ENCODE data around the gene NFRKB. TPM values are rescaled to one million over a fixed set of nuclear protein-coding genes. Genes with fewer than 3 reads are reported as not detected.

NFRKB gene
- total and polyA plus RNA-seq, 2 donors (not counting 3 experiments of a cell fraction or from before 2014, with no cell fraction given), result 21.7 to 30.6 TPM

- ChIA-PET POLR2A (interaction anchor here (1.2 kb wide), 1 partner anchor 250 kb away, joined by 3 read pairs; no protein-coding TSS in a partner anchor), CTCF (interaction anchor here (0.6 to 2.4 kb wide), 15 partner anchors 9 to 546 kb away, joined by 3 to 48 read pairs (median 4); partner anchors contain the start of genes ADAMTS8 and NFRKB)
- no peak overlapping the region for H3K4me3 ChIP-seq (replicated peaks in 1 of 3; ENCODE audit: insufficient read depth in 1 of 3, low read depth in 1 of 3, low read length in 3 of 3)
- no peak overlapping the region for H3K9ac ChIP-seq (replicated peaks; ENCODE audit: extremely low read depth, insufficient read depth, low read length)
- H3K9me3 ChIP-seq (replicated peaks; ENCODE audit: control insufficient read depth, insufficient read depth, low read length), result no peaks in the 10 kb centered on the region
- BruUV-seq (replicated peaks), result no TSS peak
- H3K4me1 ChIP-seq (ENCODE audit: control insufficient read depth, extremely low read depth, insufficient read depth, low read length), result no peaks in the 10 kb centered on the region
- H3K27me3 ChIP-seq (ENCODE audit: control insufficient read depth in 2 of 2, insufficient read depth in 2 of 2, low read length in 2 of 2), result no peaks in the 10 kb centered on the region
- DNase-seq (ENCODE audit: low read depth, low spot score) (peak; percentile 41), FAIRE-seq (peak; percentile 73)
- no peak overlapping the region for H3K4me2 ChIP-seq (ENCODE audit: insufficient read depth, low read length)
- TF ChIP-seq CTCF (IDR thresholded peaks at IDR 0.05; ENCODE audit: extremely low read depth in 1 of 2, insufficient read depth in 1 of 2, low read depth in 1 of 2, low read length in 2 of 2) (peak; percentile 59 to 68), POLR2AphosphoS5 (IDR thresholded peaks at IDR 0.05; ENCODE audit: insufficient read depth, low read depth, low read length) (no peak)
- no peaks in the 10 kb centered on the region for H3K79me2 ChIP-seq (ENCODE audit: control insufficient read depth, insufficient read depth, low read length)
- dilution Hi-C loops (cut with MboI; ENCODE audit: extremely low pct_ligation_motif_present, low sequenced_read_pairs) (no loop called here), intact Hi-C loops (cut with micrococcal nuclease) (loop anchor here (1.0 kb wide), 1 partner anchor 251 kb away; no protein-coding TSS in a partner anchor)
- H3K9me1 ChIP-seq (replicated peaks; ENCODE audit: control insufficient read depth, extremely low read depth, insufficient read depth, low read length), result no peaks in the 10 kb centered on the region
- no peak overlapping the region for H3K27ac ChIP-seq (ENCODE audit: insufficient read depth, low read depth, low read length)
- H2AFZ ChIP-seq (ENCODE audit: low read depth, low read length), result no peak overlapping the region
- no peaks in the 10 kb centered on the region for H4K20me1 ChIP-seq (replicated peaks; ENCODE audit: control insufficient read depth, extremely low read depth, insufficient read depth, low read length)
- H3K36me3 ChIP-seq (ENCODE audit: control insufficient read depth in 2 of 2, extremely low read depth in 1 of 2, insufficient read depth in 2 of 2, low read length in 2 of 2), result peaks cover 35 to 53% of the 10 kb centered on the region in 2 experiments
These were observed 13.7 kb downstream of the NFRKB start for GRCh38 chr11:129881570-129882170.

GRCh38 chr11:129880311-129880710 lies 15.1 kb downstream of the NFRKB start:
- peaks cover 34 to 53% of the 10 kb centered on the region in 2 experiments for H3K36me3 ChIP-seq (ENCODE audit: control insufficient read depth in 2 of 2, extremely low read depth in 1 of 2, insufficient read depth in 2 of 2, low read length in 2 of 2)
- no peak overlapping the region for H3K4me3 ChIP-seq (replicated peaks in 1 of 3; ENCODE audit: insufficient read depth in 1 of 3, low read depth in 1 of 3, low read length in 3 of 3)
- BruUV-seq (replicated peaks), result no TSS peak
- H3K9me3 ChIP-seq (replicated peaks; ENCODE audit: control insufficient read depth, insufficient read depth, low read length), result no peaks in the 10 kb centered on the region
- CTCF ChIA-PET, result no interaction called here
- no peaks in the 10 kb centered on the region for H3K79me2 ChIP-seq (ENCODE audit: control insufficient read depth, insufficient read depth, low read length)
- POLR2A ChIA-PET, result no interaction called here
- intact Hi-C loops (cut with micrococcal nuclease), result no loop called here
- FAIRE-seq (no peak), DNase-seq (ENCODE audit: low read depth, low spot score) (no peak)
- no peaks in the 10 kb centered on the region for H3K4me1 ChIP-seq (ENCODE audit: control insufficient read depth, extremely low read depth, insufficient read depth, low read length)
- H2AFZ ChIP-seq (ENCODE audit: low read depth, low read length), result no peak overlapping the region
- dilution Hi-C loops (cut with MboI; ENCODE audit: extremely low pct_ligation_motif_present, low sequenced_read_pairs), result no loop called here
- no peak overlapping the region for H3K4me2 ChIP-seq (ENCODE audit: insufficient read depth, low read length)
- no peaks in the 10 kb centered on the region for H3K27me3 ChIP-seq (ENCODE audit: control insufficient read depth in 2 of 2, insufficient read depth in 2 of 2, low read length in 2 of 2)
- H3K27ac ChIP-seq (ENCODE audit: insufficient read depth, low read depth, low read length), result no peak overlapping the region
- no peak overlapping the region for H3K9ac ChIP-seq (replicated peaks; ENCODE audit: extremely low read depth, insufficient read depth, low read length)
- H4K20me1 ChIP-seq (replicated peaks; ENCODE audit: control insufficient read depth, extremely low read depth, insufficient read depth, low read length), result no peaks in the 10 kb centered on the region
- no peaks in the 10 kb centered on the region for H3K9me1 ChIP-seq (replicated peaks; ENCODE audit: control insufficient read depth, extremely low read depth, insufficient read depth, low read length)
- TF ChIP-seq FOS (IDR thresholded peaks at IDR 0.05; ENCODE audit: borderline replicate concordance, insufficient read depth, low read length) (no peak), GATA2 (IDR thresholded peaks at IDR 0.05; ENCODE audit: insufficient read depth, insufficient read length, low read depth, low read length) (no peak), CTCF (IDR thresholded peaks at IDR 0.05; ENCODE audit: extremely low read depth in 1 of 2, insufficient read depth in 1 of 2, low read depth in 1 of 2, low read length in 2 of 2) (no peak), MAX (IDR thresholded peaks at IDR 0.05; ENCODE audit: insufficient read depth, insufficient read length) (no peak), JUN (IDR thresholded peaks at IDR 0.05; ENCODE audit: borderline replicate concordance, insufficient read depth, insufficient read length, low read depth) (no peak), MYC (IDR thresholded peaks at IDR 0.05; ENCODE audit: low read depth, low read length) (no peak), POLR2AphosphoS5 (IDR thresholded peaks at IDR 0.05; ENCODE audit: insufficient read depth, low read depth, low read length) (no peak), EZH2 (IDR thresholded peaks at IDR 0.05; ENCODE audit: borderline replicate concordance, low read depth, low read length, severe bottlenecking) (no peak), POLR2A (IDR thresholded peaks at IDR 0.05; ENCODE audit: low read depth, low read length) (no peak)
